ENCODE measurements around the gene OBSCN. TPM values are rescaled to one million over a fixed set of nuclear protein-coding genes. Genes with fewer than 3 reads are reported as not detected.
"Not testable (repeated sequence)": the region's sequence is repeated elsewhere in the genome, so short reads cannot be mapped to it uniquely, and the experiment has no call there.

OBSCN gene
- total RNA-seq, 1 donor from 2014 or later, result 28.6 TPM

DNA sequence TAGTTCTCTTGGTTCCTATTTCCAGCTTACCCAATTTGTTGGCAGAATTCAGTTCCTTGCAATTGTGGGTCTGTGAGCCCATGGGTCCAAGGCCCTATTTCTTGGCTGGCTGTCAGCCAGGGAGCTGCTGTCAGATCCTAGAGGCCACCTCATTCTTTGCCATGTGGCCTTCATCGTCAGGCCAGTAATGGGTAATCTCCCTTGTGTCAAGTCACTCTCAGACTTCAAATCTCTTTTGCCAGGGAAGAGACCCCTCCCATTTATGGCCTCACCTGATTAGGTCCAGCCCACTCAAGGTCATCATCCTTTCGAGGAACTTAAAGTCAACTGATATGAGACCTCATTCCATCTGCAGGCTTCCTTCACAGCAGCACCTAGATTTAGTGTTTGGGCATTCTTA is 17.9 kb downstream of the OBSCN start:
- H3K4me1 ChIP-seq, result no peaks in the 10 kb centered on the region
- H3K27ac ChIP-seq, result no peak overlapping the region
- H3K9me3 ChIP-seq, result peaks cover 10 to 16% of the 10 kb centered on the region in 2 donors
- intact Hi-C loops (cut with DNase I), result no loop called here
- TF ChIP-seq, protein P1, sequence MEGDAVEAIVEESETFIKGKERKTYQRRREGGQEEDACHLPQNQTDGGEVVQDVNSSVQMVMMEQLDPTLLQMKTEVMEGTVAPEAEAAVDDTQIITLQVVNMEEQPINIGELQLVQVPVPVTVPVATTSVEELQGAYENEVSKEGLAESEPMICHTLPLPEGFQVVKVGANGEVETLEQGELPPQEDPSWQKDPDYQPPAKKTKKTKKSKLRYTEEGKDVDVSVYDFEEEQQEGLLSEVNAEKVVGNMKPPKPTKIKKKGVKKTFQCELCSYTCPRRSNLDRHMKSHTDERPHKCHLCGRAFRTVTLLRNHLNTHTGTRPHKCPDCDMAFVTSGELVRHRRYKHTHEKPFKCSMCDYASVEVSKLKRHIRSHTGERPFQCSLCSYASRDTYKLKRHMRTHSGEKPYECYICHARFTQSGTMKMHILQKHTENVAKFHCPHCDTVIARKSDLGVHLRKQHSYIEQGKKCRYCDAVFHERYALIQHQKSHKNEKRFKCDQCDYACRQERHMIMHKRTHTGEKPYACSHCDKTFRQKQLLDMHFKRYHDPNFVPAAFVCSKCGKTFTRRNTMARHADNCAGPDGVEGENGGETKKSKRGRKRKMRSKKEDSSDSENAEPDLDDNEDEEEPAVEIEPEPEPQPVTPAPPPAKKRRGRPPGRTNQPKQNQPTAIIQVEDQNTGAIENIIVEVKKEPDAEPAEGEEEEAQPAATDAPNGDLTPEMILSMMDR (IDR thresholded peaks at IDR 0.05), result no peak
- DNase-seq (ENCODE audit: low spot score in 2 of 2), result no peak
- no peaks in the 10 kb centered on the region for H3K27me3 ChIP-seq
- H3K4me3 ChIP-seq, result no peak overlapping the region
- peaks cover 5 to 10% of the 10 kb centered on the region in 2 donors for H3K36me3 ChIP-seq

DNA sequence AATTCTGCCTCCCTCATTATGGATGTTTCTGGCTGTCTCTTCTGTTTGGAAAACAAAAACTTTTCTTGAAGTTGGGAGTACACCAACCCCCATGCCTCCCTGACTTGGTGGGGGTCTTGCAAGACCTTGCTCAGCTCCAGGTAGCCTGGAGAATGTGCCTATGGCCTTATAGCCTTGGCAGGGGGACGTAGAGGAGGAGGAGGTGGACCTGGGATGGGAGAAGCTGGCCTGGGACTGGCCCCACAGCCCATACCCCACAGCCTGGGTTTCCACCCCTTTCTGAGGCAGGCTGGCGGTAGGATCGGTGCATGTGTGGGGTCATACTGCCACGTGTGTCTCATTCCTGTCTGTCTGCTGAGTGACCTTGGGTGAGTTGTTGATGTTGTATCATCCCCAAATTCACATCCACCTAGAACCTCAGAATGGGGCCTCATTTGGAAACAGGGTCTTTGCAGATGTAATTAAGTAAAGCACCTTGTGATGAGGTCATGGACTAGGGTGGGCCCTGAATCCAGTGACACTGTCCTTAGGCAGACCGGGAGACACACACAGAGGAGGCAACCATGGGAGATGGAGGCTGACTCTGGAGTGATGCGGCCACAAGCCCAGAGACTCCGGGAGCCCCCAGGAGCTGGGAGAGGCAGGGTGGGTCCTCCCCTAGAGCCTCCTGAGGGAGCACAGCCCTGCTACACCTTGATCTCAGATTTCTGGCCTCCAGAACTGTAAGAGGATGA is 18.5 kb downstream of the OBSCN start:
- intact Hi-C loops (cut with DNase I), result no loop called here
- TF ChIP-seq, protein P1 (IDR thresholded peaks at IDR 0.05), result no peak
- H3K27me3 ChIP-seq, result no peaks in the 10 kb centered on the region
- no peaks in the 10 kb centered on the region for H3K4me1 ChIP-seq
- peaks cover 10 to 16% of the 10 kb centered on the region in 2 donors for H3K9me3 ChIP-seq
- no peak overlapping the region for H3K4me3 ChIP-seq
- H3K36me3 ChIP-seq, result peaks cover 5 to 10% of the 10 kb centered on the region in 2 donors
- DNase-seq (ENCODE audit: low spot score in 2 of 2), result no peak
- no peak overlapping the region for H3K27ac ChIP-seq

DNA sequence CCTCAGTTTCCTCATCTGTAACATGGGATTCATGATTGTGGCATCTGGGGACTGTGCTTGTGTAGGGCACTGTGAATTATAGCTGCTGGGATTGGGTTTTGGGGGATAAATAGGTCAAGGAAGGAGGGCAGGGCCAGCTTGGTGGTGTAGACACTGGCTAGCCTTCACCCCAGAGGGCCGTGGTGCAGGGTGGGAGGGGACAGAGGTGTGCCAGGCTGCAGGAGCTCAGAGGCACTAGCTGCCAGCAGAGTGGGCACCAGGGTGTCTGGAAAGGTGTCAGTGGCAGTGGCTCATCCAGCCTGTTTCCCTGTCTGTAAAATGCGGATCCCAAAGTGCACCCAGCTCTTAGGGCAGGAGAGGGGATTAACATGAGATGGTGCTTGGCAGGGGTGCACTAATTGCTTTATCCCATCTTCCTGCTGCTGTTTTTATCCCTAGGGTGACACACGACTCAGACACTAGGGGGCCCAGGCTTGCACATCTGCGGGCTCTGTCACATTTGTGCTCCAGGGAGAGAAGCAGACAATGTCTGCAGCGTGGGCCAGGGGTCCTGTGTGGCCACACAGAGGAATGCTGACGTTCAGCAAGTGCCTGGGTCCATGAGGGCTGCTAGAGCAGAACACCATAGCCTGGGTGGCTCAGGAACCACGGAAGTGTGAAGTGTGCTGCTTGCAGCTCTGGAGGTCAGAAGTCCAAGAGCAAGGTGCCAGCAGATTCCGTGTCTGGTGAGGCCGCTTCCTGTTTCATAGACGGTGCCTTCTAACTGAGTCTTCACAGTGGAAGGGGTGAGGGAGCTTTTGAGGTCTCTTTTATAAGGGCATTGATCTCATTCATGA is 19.3 kb downstream of the OBSCN start:
- TF ChIP-seq, protein P1 (IDR thresholded peaks at IDR 0.05), result no peak
- intact Hi-C loops (cut with DNase I), result no loop called here
- no peak overlapping the region for H3K4me3 ChIP-seq
- H3K27me3 ChIP-seq, result no peaks in the 10 kb centered on the region
- no peak overlapping the region for H3K27ac ChIP-seq
- H3K4me1 ChIP-seq, result no peaks in the 10 kb centered on the region
- DNase-seq (ENCODE audit: low spot score in 2 of 2), result no peak
- peaks cover 5 to 10% of the 10 kb centered on the region in 2 donors for H3K36me3 ChIP-seq
- H3K9me3 ChIP-seq, result peaks cover 10 to 16% of the 10 kb centered on the region in 2 donors

DNA sequence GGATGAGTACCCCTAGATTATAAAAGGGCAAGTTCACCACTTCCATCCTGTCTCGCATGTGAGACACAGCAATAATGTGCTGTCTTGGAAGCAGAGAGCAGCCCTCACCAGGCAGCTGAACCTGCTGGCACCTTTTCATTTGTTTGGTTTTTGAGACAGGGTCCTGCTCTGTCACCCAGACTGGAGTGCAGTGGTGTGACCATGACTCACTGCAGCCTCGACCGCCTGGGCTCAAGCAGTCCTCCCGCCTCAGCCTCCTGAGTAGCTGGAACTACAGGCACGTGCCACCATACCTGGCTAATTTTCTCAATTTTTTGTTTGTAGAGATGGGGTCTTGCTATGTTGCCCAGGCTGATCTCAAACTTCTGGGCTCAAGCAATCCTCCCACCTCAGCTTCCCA is 20.3 kb downstream of the OBSCN start:
- H3K27ac ChIP-seq; DNase-seq (ENCODE audit: low spot score in 2 of 2); H3K4me3 ChIP-seq; intact Hi-C loops (cut with DNase I); H3K4me1 ChIP-seq; H3K27me3 ChIP-seq: not testable (repeated sequence)
- Histone ChIP-seq H3K9me3 (peaks cover 10 to 17% of the 10 kb centered on the region in 2 donors), H3K36me3 (peaks cover 5 to 10% of the 10 kb centered on the region in 2 donors)

DNA sequence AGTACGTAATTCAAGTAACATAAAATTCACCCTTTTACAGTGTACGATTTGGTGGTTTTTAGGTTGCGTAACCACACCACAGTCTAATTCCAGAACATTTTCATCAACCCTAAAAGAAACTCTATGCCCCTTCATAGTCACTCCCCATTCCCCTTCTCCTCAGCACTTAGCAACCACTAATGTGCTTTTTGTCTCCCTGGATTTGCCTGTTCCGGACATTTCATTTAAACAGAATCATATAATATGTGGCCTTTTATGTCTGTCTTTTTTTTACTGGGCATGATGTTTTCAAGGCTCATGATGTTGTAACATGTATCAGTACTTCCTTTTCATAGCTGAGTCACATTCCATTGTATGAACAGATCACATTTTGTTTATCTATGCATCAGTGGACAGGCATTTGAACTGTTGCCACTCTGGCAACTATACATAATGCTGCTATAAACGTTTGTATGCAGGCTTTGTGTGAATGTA is 20.8 kb downstream of the OBSCN start:
- DNase-seq (ENCODE audit: low spot score in 2 of 2), result no peak
- Histone ChIP-seq H3K27ac (no peak overlapping the region), H3K27me3 (no peaks in the 10 kb centered on the region), H3K36me3 (peaks cover 5 to 10% of the 10 kb centered on the region in 2 donors), H3K4me1 (no peaks in the 10 kb centered on the region), H3K9me3 (peaks cover 10 to 22% of the 10 kb centered on the region in 2 donors), H3K4me3 (no peak overlapping the region)
- TF ChIP-seq, protein P1 (IDR thresholded peaks at IDR 0.05), result no peak
- intact Hi-C loops (cut with DNase I), result no loop called here

DNA sequence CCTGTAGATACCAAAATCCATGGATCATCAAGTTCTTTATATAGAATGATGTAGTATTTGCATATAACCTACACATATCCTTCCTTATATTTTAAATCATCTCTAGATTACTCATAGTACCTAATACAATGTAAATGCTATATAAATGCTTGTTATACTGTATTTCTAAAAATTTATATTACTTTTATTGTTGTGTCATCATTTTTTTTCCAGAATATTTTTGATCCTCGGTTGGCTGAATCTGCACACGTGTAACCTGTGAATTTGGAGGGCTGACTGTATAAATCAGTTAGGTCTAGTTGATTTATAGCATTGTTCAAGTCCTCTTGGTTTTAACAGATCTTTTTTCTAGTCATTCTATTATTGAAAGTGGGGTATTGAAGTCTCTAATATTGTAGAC is 23.3 kb downstream of the OBSCN start:
- peaks cover 0 to 11% of the 10 kb centered on the region in 2 donors for H3K9me3 ChIP-seq
- intact Hi-C loops (cut with DNase I), result no loop called here
- H3K27me3 ChIP-seq, result no peaks in the 10 kb centered on the region
- no peaks in the 10 kb centered on the region for H3K36me3 ChIP-seq
- TF ChIP-seq, protein P1 (IDR thresholded peaks at IDR 0.05), result no peak
- H3K4me1 ChIP-seq, result no peaks in the 10 kb centered on the region
- DNase-seq (ENCODE audit: low spot score in 2 of 2), result no peak
- no peak overlapping the region for H3K27ac ChIP-seq
- H3K4me3 ChIP-seq, result no peak overlapping the region
